RWPE2 (cell line): ENCODE measurements around the gene OR4A15.

Source experiments
- ATAC-seq: fragments of 200-7000 bp; cut with Tn5 transposase; 3 replicates; pipeline ENCODE4 v1.9.1; 2021; ENCODE audit warnings: low read depth
- DNase-seq: peaks from one replicate; pipeline ENCODE4 v3.0.0-alpha.2; 2020; ENCODE audit warnings: low spot score
- H3K27ac ChIP-seq: fragments of 450-650 bp; 2 replicates; pipeline ENCODE4 v1.5.1; 2017; ENCODE audit warnings: mild to moderate bottlenecking; ENCODE audit not compliant: poor library complexity, severe bottlenecking
- H3K27me3 ChIP-seq: fragments of 250-450 bp; sonication (Bioruptor Pico); 2 replicates; pipeline ENCODE4 v1.5.1; 2021; ENCODE audit warnings: mild to moderate bottlenecking, moderate library complexity; ENCODE audit not compliant: insufficient read depth, poor library complexity, severe bottlenecking
- H3K36me3 ChIP-seq: fragments of 250-450 bp; sonication (Bioruptor Pico); 2 replicates; pipeline ENCODE4 v1.5.1; 2020; ENCODE audit warnings: low read depth, mild to moderate bottlenecking, moderate library complexity
- H3K4me1 ChIP-seq: fragments of 250-450 bp; sonication (Bioruptor Pico); 2 replicates; pipeline ENCODE4 v1.5.1; 2021; ENCODE audit warnings: mild to moderate bottlenecking, moderate library complexity; ENCODE audit not compliant: insufficient read depth, poor library complexity, severe bottlenecking
- H3K4me3 ChIP-seq: fragments of 250-450 bp; sonication (Bioruptor Pico); 2 replicates; pipeline ENCODE4 v1.5.1; 2021; ENCODE audit warnings: mild to moderate bottlenecking, moderate library complexity; ENCODE audit not compliant: severe bottlenecking
- H3K9me3 ChIP-seq: fragments of 250-450 bp; sonication (Bioruptor Pico); 2 replicates; pipeline ENCODE4 v1.5.1; 2021; ENCODE audit warnings: mild to moderate bottlenecking, moderate library complexity; ENCODE audit not compliant: severe bottlenecking
- CTCF ChIP-seq: fragments of 450-650 bp; IDR thresholded peaks from one replicate; pipeline ENCODE4 v1.5.1; 2017; ENCODE audit warnings: mild to moderate bottlenecking, moderate library complexity; ENCODE audit not compliant: poor library complexity, severe bottlenecking

The OR4A15 gene

GRCh38 chr11:55357560-55358184 is 10.1 kb upstream of the OR4A15 start:
- ATAC-seq (no peak), DNase-seq (no peak)
- no peaks in the 10 kb centered on the region for H3K9me3 ChIP-seq
- H3K27me3 ChIP-seq = no peaks in the 10 kb centered on the region
- H3K4me1 ChIP-seq = no peaks in the 10 kb centered on the region
- H3K36me3 ChIP-seq = no peaks in the 10 kb centered on the region
- H3K4me3 ChIP-seq = no peak overlapping the region
- TF ChIP-seq CTCF = no peak
- H3K27ac ChIP-seq = no peak overlapping the region

GRCh38 chr11:55401011-55401410 is 33.2 kb downstream of the OR4A15 start:
- DNase-seq (no peak), ATAC-seq (no peak)
- Histone ChIP-seq H3K27ac (no peak overlapping the region), H3K9me3 (no peaks in the 10 kb centered on the region), H3K36me3 (no peaks in the 10 kb centered on the region), H3K27me3 (no peaks in the 10 kb centered on the region), H3K4me3 (no peak overlapping the region), H3K4me1 (no peaks in the 10 kb centered on the region)
- no peak for TF ChIP-seq CTCF
